Measurements from ENCODE around the gene FAM222B.

DNA sequence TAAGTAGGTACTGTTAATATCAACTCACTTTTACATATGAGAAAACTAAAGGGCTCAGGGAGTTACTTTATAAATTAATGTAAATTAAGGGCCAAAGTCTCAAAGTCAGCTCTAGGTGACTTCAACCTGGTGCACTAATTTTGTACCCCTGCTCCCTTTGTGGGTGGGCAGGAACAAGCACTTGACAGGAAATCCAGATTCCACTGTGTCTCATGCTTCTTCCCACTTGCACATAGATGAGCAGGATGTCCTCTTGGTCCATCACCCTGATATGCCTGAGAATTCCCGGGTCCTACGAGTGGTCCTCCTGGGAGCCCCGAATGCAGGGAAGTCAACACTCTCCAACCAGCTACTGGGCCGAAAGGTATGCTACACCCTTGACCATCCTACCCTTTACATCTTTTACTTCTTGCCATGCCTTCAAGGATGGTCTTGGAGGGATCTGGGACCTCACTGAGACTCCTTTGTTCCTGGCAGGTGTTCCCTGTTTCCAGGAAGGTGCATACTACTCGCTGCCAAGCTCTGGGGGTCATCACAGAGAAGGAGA, 13.5 kb upstream of the FAM222B start:
- TF ChIP-seq TAF1 (IDR thresholded peaks at IDR 0.05; ENCODE audit: low read depth) (no peak), POLR2AphosphoS5 (IDR thresholded peaks at IDR 0.05) (no peak), MXI1 (conservative IDR thresholded peaks at IDR 0.05; ENCODE audit: poor library complexity, severe bottlenecking) (no peak), SMC3 (conservative IDR thresholded peaks at IDR 0.05; ENCODE audit: poor library complexity) (no peak), EZH2 (IDR thresholded peaks at IDR 0.05; ENCODE audit: borderline replicate concordance, insufficient read depth, low read length, poor library complexity, severe bottlenecking) (no peak)
- TF ChIP-seq, protein P1, sequence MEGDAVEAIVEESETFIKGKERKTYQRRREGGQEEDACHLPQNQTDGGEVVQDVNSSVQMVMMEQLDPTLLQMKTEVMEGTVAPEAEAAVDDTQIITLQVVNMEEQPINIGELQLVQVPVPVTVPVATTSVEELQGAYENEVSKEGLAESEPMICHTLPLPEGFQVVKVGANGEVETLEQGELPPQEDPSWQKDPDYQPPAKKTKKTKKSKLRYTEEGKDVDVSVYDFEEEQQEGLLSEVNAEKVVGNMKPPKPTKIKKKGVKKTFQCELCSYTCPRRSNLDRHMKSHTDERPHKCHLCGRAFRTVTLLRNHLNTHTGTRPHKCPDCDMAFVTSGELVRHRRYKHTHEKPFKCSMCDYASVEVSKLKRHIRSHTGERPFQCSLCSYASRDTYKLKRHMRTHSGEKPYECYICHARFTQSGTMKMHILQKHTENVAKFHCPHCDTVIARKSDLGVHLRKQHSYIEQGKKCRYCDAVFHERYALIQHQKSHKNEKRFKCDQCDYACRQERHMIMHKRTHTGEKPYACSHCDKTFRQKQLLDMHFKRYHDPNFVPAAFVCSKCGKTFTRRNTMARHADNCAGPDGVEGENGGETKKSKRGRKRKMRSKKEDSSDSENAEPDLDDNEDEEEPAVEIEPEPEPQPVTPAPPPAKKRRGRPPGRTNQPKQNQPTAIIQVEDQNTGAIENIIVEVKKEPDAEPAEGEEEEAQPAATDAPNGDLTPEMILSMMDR (IDR thresholded peaks at IDR 0.05; ENCODE audit: poor library complexity, severe bottlenecking): no peak
